Nephron progenitor cell (in vitro differentiated cells): Measurements from ENCODE around the gene SBF2.

ENCODE experiments used
- DNase-seq: peaks from one replicate; pipeline ENCODE4 v3.0.0; 2021
- H3K27ac Mint-ChIP-seq: 2 replicates; pipeline ENCODE4 v1.8.0; 2021; ENCODE audit warnings: mild to moderate bottlenecking, moderate library complexity, mixed read lengths
- H3K27me3 Mint-ChIP-seq: 2 replicates; pipeline ENCODE4 v1.8.0; 2021; ENCODE audit warnings: mild to moderate bottlenecking, low read depth, mixed read lengths; ENCODE audit not compliant: poor library complexity
- H3K36me3 Mint-ChIP-seq: 2 replicates; pipeline ENCODE4 v1.8.0; 2021; ENCODE audit warnings: low read depth, mixed read lengths
- H3K4me1 Mint-ChIP-seq: 2 replicates; pipeline ENCODE4 v1.8.0; 2021; ENCODE audit warnings: mixed read lengths
- H3K4me3 Mint-ChIP-seq: 2 replicates; pipeline ENCODE4 v1.8.0; 2021; ENCODE audit warnings: mild to moderate bottlenecking, moderate library complexity, mixed read lengths
- H3K9me3 Mint-ChIP-seq: 2 replicates; pipeline ENCODE4 v1.8.0; 2021; ENCODE audit warnings: mild to moderate bottlenecking, moderate library complexity, mixed read lengths
- TF ChIP-seq, protein P1 (sequence below): fragments of 200-600 bp; sonication (generic); IDR thresholded peaks from 2 replicates; pipeline ENCODE4 v1.5.0; 2021; ENCODE audit warnings: antibody characterized with exemption

SBF2 gene

DNA sequence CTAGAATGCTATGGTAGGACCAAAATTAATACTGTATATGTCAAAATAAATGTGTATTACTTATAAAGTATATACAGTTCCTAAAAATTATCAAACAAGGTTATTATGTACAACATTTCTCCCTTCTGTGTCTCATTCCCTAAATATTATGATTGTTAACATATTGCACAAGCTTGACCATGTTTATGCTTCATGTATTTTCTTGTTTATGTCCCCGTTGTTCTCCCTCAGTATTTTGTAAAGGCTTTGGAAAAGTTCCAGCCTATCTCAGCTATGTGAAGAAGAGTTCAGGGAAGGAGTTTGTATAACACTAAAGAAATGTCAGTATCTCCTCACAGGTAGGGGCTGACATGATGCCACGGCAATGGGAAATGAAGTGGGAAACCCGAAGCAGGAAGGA is 30.5 kb upstream of the SBF2 start:
- no peak for DNase-seq
- Mint-ChIP-seq H3K27ac (no peak overlapping the region), H3K36me3 (no peaks in the 10 kb centered on the region), H3K9me3 (no peaks in the 10 kb centered on the region), H3K4me1 (peaks cover 7% of the 10 kb centered on the region), H3K27me3 (peaks cover 4% of the 10 kb centered on the region), H3K4me3 (no peak overlapping the region)
- TF ChIP-seq, protein P1, sequence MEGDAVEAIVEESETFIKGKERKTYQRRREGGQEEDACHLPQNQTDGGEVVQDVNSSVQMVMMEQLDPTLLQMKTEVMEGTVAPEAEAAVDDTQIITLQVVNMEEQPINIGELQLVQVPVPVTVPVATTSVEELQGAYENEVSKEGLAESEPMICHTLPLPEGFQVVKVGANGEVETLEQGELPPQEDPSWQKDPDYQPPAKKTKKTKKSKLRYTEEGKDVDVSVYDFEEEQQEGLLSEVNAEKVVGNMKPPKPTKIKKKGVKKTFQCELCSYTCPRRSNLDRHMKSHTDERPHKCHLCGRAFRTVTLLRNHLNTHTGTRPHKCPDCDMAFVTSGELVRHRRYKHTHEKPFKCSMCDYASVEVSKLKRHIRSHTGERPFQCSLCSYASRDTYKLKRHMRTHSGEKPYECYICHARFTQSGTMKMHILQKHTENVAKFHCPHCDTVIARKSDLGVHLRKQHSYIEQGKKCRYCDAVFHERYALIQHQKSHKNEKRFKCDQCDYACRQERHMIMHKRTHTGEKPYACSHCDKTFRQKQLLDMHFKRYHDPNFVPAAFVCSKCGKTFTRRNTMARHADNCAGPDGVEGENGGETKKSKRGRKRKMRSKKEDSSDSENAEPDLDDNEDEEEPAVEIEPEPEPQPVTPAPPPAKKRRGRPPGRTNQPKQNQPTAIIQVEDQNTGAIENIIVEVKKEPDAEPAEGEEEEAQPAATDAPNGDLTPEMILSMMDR = no peak

DNA sequence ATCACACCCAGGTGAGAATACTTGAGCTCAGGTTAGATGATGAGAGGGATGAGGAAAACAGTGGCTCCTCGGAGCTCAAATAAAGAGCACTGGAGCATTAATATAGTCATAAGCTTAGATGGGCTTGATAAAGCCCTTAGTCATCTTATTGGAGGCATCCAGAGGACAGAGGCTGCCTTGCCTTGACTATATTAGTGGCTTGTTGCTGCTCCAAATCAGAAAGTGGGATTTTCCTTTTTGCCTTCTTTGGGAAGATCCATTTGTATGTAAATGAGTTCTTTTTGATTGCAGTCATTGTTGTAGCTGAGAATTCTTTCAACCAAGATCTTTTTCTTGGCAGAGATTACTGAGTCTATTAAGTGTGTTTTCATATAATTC is 29.8 kb upstream of the SBF2 start:
- TF ChIP-seq, protein P1 = no peak
- Mint-ChIP-seq H3K9me3 (no peaks in the 10 kb centered on the region), H3K4me3 (no peak overlapping the region), H3K36me3 (no peaks in the 10 kb centered on the region), H3K27me3 (peaks cover 4% of the 10 kb centered on the region), H3K27ac (no peak overlapping the region), H3K4me1 (peaks cover 7% of the 10 kb centered on the region)
- no peak for DNase-seq

DNA sequence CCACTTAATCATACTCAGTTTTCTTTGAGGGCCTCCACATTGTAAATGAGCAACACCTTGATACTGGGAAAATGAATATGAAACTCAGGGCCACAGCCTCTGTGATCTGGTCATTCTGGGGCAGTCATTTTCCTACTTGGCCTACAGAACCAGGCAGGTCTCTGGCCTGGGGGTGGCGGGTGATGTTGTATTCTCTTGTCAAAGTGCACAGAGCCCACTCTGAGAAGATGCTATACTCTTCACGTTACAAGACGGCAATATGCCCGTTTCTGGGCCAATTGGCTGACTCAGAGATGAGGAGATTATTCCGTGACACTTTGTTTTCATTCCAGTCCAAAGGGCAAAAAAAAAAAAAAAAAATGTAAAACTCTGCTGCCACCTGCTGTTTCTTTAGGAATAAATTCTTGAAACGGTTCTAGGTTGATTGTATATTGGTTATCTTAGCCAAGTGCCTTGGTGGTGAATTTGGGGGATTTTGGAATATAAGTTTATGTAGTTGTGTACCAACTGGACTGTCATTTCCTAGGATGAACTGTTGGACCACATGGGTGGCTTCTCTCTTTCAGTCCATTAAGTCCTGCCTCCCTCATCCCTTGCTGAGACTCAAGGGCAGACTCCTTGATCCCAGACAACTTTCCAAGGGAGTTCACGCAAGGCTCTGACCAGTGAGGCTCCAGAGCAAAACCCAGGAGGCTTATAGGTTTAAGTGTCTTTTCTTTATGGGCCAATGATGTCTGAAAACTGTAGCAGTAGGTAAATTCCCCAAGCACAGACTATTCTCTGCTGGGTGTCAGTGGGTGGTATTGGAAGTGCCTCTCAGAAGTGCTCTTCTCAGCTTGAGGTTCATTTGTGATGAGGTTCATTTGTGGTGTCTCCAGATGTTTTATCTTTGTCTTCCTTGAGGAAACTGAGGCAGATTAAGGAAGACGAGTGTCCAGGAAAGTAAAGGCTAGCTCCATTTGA is 29.1 kb upstream of the SBF2 start:
- H3K9me3 Mint-ChIP-seq = no peaks in the 10 kb centered on the region
- peaks cover 10% of the 10 kb centered on the region for H3K27me3 Mint-ChIP-seq
- peaks cover 7% of the 10 kb centered on the region for H3K4me1 Mint-ChIP-seq
- no peak for DNase-seq
- H3K4me3 Mint-ChIP-seq = no peak overlapping the region
- TF ChIP-seq, protein P1 = peak; percentile 61
- H3K27ac Mint-ChIP-seq = no peak overlapping the region
- no peaks in the 10 kb centered on the region for H3K36me3 Mint-ChIP-seq

DNA sequence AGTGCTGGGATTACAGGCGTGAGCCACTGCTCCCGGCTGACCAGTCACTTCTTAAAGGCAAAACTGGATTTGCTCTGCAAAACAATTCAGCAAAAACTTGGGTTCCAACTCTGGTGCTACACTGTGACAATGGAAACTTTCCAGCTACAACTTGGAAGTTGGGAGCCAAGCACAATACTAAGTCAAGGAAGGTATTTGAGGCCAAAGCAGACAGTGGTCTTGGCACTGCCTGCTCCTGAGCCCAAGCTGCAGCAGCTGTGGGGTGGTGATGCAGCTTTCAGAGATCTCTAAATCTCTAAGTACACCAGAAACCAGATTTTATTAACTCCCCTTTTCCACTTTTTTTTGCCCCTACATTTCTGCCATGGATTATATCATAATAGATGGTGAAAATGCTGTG is 28.4 kb upstream of the SBF2 start:
- H3K27me3 Mint-ChIP-seq = peaks cover 10% of the 10 kb centered on the region
- no peak overlapping the region for H3K27ac Mint-ChIP-seq
- H3K36me3 Mint-ChIP-seq = no peaks in the 10 kb centered on the region
- no peak overlapping the region for H3K4me3 Mint-ChIP-seq
- peaks cover 13% of the 10 kb centered on the region for H3K4me1 Mint-ChIP-seq
- no peaks in the 10 kb centered on the region for H3K9me3 Mint-ChIP-seq
- DNase-seq = no peak
- TF ChIP-seq, protein P1 = no peak

DNA sequence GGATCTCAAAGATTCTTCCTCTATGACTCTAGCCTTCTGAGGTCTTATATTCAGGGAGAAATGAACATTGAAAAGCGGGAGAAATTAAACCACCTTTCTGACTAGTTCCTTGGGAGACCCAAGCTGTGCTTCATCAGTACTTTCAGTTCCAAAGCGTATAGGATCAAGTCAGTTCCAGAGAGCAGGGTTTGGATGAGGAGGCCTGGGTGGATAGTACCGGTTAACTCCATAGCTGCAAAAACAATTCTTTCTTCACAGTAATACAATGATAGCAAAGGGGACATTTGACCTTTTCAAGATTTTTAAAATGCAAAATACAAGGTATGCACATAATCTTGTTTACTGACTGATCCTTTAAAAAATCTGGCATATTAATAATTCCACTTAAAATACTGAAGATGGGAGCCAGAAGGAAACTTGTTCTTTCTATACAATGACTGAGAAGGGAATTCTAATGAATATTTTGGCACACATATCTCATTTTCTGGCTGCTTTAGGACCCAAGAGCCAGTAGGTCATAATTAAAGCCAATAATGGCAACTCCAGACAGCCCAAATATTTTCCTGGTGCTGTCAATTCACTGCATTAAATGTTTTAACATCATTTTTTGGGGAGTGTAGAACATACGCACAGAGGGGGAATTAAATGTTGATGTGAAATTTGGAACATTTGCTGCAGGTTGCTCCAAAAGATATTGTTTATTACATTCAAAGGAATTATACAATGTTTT is 26.9 kb upstream of the SBF2 start:
- peaks cover 20% of the 10 kb centered on the region for H3K4me1 Mint-ChIP-seq
- TF ChIP-seq, protein P1 = no peak
- H3K9me3 Mint-ChIP-seq = no peaks in the 10 kb centered on the region
- H3K4me3 Mint-ChIP-seq = no peak overlapping the region
- H3K36me3 Mint-ChIP-seq = no peaks in the 10 kb centered on the region
- H3K27me3 Mint-ChIP-seq = peaks cover 10% of the 10 kb centered on the region
- no peak overlapping the region for H3K27ac Mint-ChIP-seq
- DNase-seq = no peak
